ENCODE measurements around the gene UBE2J2. TPM values are rescaled to one million over a fixed set of nuclear protein-coding genes. Genes with fewer than 3 reads are reported as not detected.

Gene UBE2J2
- total and polyA plus RNA-seq, 2 of the 13 experiments (the other 11 are each of a cell fraction or from before 2014, with no cell fraction given) = 25.4 to 29.4 TPM

- TF ChIP-seq, protein P1, sequence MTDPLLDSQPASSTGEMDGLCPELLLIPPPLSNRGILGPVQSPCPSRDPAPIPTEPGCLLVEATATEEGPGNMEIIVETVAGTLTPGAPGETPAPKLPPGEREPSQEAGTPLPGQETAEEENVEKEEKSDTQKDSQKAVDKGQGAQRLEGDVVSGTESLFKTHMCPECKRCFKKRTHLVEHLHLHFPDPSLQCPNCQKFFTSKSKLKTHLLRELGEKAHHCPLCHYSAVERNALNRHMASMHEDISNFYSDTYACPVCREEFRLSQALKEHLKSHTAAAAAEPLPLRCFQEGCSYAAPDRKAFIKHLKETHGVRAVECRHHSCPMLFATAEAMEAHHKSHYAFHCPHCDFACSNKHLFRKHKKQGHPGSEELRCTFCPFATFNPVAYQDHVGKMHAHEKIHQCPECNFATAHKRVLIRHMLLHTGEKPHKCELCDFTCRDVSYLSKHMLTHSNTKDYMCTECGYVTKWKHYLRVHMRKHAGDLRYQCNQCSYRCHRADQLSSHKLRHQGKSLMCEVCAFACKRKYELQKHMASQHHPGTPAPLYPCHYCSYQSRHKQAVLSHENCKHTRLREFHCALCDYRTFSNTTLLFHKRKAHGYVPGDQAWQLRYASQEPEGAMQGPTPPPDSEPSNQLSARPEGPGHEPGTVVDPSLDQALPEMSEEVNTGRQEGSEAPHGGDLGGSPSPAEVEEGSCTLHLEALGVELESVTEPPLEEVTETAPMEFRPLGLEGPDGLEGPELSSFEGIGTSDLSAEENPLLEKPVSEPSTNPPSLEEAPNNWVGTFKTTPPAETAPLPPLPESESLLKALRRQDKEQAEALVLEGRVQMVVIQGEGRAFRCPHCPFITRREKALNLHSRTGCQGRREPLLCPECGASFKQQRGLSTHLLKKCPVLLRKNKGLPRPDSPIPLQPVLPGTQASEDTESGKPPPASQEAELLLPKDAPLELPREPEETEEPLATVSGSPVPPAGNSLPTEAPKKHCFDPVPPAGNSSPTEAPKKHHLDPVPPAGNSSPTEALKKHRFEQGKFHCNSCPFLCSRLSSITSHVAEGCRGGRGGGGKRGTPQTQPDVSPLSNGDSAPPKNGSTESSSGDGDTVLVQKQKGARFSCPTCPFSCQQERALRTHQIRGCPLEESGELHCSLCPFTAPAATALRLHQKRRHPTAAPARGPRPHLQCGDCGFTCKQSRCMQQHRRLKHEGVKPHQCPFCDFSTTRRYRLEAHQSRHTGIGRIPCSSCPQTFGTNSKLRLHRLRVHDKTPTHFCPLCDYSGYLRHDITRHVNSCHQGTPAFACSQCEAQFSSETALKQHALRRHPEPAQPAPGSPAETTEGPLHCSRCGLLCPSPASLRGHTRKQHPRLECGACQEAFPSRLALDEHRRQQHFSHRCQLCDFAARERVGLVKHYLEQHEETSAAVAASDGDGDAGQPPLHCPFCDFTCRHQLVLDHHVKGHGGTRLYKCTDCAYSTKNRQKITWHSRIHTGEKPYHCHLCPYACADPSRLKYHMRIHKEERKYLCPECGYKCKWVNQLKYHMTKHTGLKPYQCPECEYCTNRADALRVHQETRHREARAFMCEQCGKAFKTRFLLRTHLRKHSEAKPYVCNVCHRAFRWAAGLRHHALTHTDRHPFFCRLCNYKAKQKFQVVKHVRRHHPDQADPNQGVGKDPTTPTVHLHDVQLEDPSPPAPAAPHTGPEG (CRISPR knock-in tag; IDR thresholded peaks at IDR 0.05) = no peak
- TF ChIP-seq PCBP2 (optimal IDR thresholded peaks at IDR 0.05; ENCODE audit: low read depth, low read length, poor library complexity, severe bottlenecking) (no peak), ZNF562 (CRISPR knock-in tag; IDR thresholded peaks at IDR 0.05; ENCODE audit: borderline replicate concordance) (no peak), ZNF329 (CRISPR knock-in tag; IDR thresholded peaks at IDR 0.05; ENCODE audit: low read depth) (peak; percentile 88), ZNF207 (IDR thresholded peaks at IDR 0.05; ENCODE audit: borderline replicate concordance) (no peak), ZBTB40 (IDR thresholded peaks at IDR 0.05) (no peak), ZBTB40 (CRISPR knock-in tag; IDR thresholded peaks at IDR 0.05) (peak; percentile 47; the same call in 1 of the 2 replicates), GPBP1L1 (CRISPR knock-in tag; IDR thresholded peaks at IDR 0.05) (no peak)
- TF ChIP-seq, protein P2, sequence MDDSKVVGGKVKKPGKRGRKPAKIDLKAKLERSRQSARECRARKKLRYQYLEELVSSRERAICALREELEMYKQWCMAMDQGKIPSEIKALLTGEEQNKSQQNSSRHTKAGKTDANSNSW (CRISPR knock-in tag; IDR thresholded peaks at IDR 0.05; ENCODE audit: borderline replicate concordance) = no peak; the same call in 1 of the 2 replicates
- TF ChIP-seq, protein P3, sequence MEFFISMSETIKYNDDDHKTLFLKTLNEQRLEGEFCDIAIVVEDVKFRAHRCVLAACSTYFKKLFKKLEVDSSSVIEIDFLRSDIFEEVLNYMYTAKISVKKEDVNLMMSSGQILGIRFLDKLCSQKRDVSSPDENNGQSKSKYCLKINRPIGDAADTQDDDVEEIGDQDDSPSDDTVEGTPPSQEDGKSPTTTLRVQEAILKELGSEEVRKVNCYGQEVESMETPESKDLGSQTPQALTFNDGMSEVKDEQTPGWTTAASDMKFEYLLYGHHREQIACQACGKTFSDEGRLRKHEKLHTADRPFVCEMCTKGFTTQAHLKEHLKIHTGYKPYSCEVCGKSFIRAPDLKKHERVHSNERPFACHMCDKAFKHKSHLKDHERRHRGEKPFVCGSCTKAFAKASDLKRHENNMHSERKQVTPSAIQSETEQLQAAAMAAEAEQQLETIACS (CRISPR knock-in tag; IDR thresholded peaks at IDR 0.05) = peak; percentile 73
These were observed 42.0 kb downstream of the UBE2J2 start, which contains the start of gene SDF4 (continued) for GRCh38 chr1:1231400-1232207.

All from HepG2 (cell line).